ENCODE data around the gene NCMAP.
"Not testable (repeated sequence)": the region's sequence is repeated elsewhere in the genome, so short reads cannot be mapped to it uniquely, and the experiment has no call there.

The NCMAP gene

DNA sequence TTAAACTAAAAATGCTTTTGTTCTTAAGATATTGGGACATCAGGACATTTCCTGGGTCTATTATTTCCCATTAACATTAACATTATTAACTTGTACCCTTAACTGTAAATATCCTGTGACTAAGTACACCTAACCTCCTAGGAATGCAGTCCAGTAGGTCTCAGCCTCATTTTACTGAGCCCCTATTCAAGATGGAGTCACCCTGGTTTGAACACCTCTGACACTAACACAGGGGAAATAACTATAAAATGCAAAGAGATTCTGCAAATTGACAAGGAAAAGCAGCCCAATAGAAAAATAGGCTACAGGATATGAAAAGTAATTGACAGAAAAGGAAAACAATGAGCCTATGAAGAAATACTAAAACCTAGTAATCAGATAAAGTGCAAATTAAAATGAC is 11.6 kb upstream of the NCMAP start:
- no peak overlapping the region for H2AFZ ChIP-seq (ENCODE audit: low read length)
- no peak overlapping the region for H3K27ac ChIP-seq (ENCODE audit: low read depth, low read length, poor library complexity, severe bottlenecking)
- H3K27me3 ChIP-seq (ENCODE audit: insufficient read depth, low read length), result no peaks in the 10 kb centered on the region
- no peak overlapping the region for H3K9ac ChIP-seq (ENCODE audit: low read length)
- no peaks in the 10 kb centered on the region for H3K36me3 ChIP-seq (ENCODE audit: insufficient read depth, low read length)
- no peaks in the 10 kb centered on the region for H3F3A ChIP-seq (ENCODE audit: insufficient read depth, low read length)
- H3K79me2 ChIP-seq (ENCODE audit: insufficient read depth, low read length), result no peaks in the 10 kb centered on the region
- H3K9me2 ChIP-seq (ENCODE audit: low read depth, low read length), result no peaks in the 10 kb centered on the region
- TF ChIP-seq EZH2 (IDR thresholded peaks at IDR 0.05; ENCODE audit: borderline replicate concordance, low read length), result no peak
- H4K20me1 ChIP-seq (ENCODE audit: insufficient read depth, low read length), result no peaks in the 10 kb centered on the region
- no peak overlapping the region for H3K4me2 ChIP-seq (ENCODE audit: low read length)
- no peaks in the 10 kb centered on the region for H3K9me3 ChIP-seq (ENCODE audit: low read length)
- H3K4me3 ChIP-seq (ENCODE audit: low read depth, low read length, poor library complexity, severe bottlenecking), result no peak overlapping the region
- H3K4me1 ChIP-seq (ENCODE audit: insufficient read depth, low read length, severe bottlenecking), result peaks cover 7% of the 10 kb centered on the region

DNA sequence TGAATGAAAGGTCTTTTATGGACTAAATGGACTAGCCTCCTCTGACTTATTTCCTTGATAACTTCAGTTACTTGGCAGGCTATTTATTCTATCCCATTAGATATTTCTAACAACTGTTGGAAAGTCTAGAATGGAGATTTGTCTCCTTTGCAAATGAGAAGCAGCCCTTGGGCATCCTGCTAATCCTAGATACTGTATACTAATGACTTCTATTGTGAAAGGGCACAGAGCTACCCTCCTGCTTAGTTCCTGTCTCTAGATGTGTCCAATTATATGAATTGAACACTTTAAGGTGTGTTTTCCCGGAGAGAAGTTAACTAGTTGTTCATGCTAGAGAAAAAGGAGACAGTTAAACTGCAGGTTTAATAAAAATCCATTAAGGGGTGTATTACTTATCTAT is 10.2 kb upstream of the NCMAP start:
- H3K9ac ChIP-seq (ENCODE audit: low read length), result no peak overlapping the region
- H3K9me2 ChIP-seq (ENCODE audit: low read depth, low read length), result no peaks in the 10 kb centered on the region
- no peak overlapping the region for H3K4me3 ChIP-seq (ENCODE audit: low read depth, low read length, poor library complexity, severe bottlenecking)
- H3K4me2 ChIP-seq (ENCODE audit: low read length), result no peak overlapping the region
- H3K27ac ChIP-seq (ENCODE audit: low read depth, low read length, poor library complexity, severe bottlenecking), result no peak overlapping the region
- H3K9me3 ChIP-seq (ENCODE audit: low read length), result no peaks in the 10 kb centered on the region
- no peaks in the 10 kb centered on the region for H3F3A ChIP-seq (ENCODE audit: insufficient read depth, low read length)
- H4K20me1 ChIP-seq (ENCODE audit: insufficient read depth, low read length), result no peaks in the 10 kb centered on the region
- H3K79me2 ChIP-seq (ENCODE audit: insufficient read depth, low read length), result no peaks in the 10 kb centered on the region
- TF ChIP-seq CTCF (IDR thresholded peaks at IDR 0.05; ENCODE audit: low read length) (no peak), EZH2 (IDR thresholded peaks at IDR 0.05; ENCODE audit: borderline replicate concordance, low read length) (no peak)
- H3K36me3 ChIP-seq (ENCODE audit: insufficient read depth, low read length), result no peaks in the 10 kb centered on the region
- H3K4me1 ChIP-seq (ENCODE audit: insufficient read depth, low read length, severe bottlenecking), result no peaks in the 10 kb centered on the region
- H2AFZ ChIP-seq (ENCODE audit: low read length), result no peak overlapping the region
- H3K27me3 ChIP-seq (ENCODE audit: insufficient read depth, low read length), result peaks cover 3% of the 10 kb centered on the region; the same call in 1 of the 2 replicates

DNA sequence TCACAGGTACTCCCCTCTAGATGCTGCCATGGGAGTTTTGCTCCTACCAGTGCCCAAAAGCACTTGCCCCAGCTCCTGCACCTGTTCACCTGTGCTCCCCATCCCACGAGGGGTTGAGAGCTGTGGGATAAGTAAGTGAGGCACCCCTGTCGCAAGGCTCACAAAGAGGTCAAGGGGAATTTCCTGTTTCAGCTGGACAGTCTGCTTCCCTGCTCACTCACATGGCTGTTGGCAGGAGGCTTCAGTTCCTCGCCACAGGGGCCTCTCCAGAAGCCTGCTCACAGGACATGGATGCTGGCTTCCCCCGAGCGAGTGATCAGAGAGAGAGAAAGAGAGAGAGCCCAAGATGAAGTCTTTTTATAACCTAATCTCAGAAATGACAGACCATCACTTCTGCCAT is 8.7 kb upstream of the NCMAP start:
- Histone ChIP-seq H4K20me1 (ENCODE audit: insufficient read depth, low read length) (no peaks in the 10 kb centered on the region), H3K36me3 (ENCODE audit: insufficient read depth, low read length) (no peaks in the 10 kb centered on the region), H3K79me2 (ENCODE audit: insufficient read depth, low read length) (no peaks in the 10 kb centered on the region), H3K4me1 (ENCODE audit: insufficient read depth, low read length, severe bottlenecking) (no peaks in the 10 kb centered on the region), H3F3A (ENCODE audit: insufficient read depth, low read length) (no peaks in the 10 kb centered on the region), H3K9me2 (ENCODE audit: low read depth, low read length) (no peaks in the 10 kb centered on the region), H3K27ac (ENCODE audit: low read depth, low read length, poor library complexity, severe bottlenecking) (no peak overlapping the region), H2AFZ (ENCODE audit: low read length) (no peak overlapping the region), H3K4me2 (ENCODE audit: low read length) (no peak overlapping the region), H3K4me3 (ENCODE audit: low read depth, low read length, poor library complexity, severe bottlenecking) (no peak overlapping the region), H3K9me3 (ENCODE audit: low read length) (no peaks in the 10 kb centered on the region), H3K27me3 (ENCODE audit: insufficient read depth, low read length) (peaks cover 3% of the 10 kb centered on the region; the same call in 1 of the 2 replicates), H3K9ac (ENCODE audit: low read length) (no peak overlapping the region)
- TF ChIP-seq EZH2 (IDR thresholded peaks at IDR 0.05; ENCODE audit: borderline replicate concordance, low read length), result no peak
- TF ChIP-seq CTCF (IDR thresholded peaks at IDR 0.05; ENCODE audit: low read length), result no peak

- TF ChIP-seq CTCF (IDR thresholded peaks at IDR 0.05; ENCODE audit: low read length), result no peak
- H2AFZ ChIP-seq (ENCODE audit: low read length), result no peak overlapping the region
- H3K9me2 ChIP-seq (ENCODE audit: low read depth, low read length), result no peaks in the 10 kb centered on the region
- H3F3A ChIP-seq (ENCODE audit: insufficient read depth, low read length), result no peaks in the 10 kb centered on the region
- H3K9ac ChIP-seq (ENCODE audit: low read length), result no peak overlapping the region
- H3K27ac ChIP-seq (ENCODE audit: low read depth, low read length, poor library complexity, severe bottlenecking), result no peak overlapping the region
- no peak overlapping the region for H3K4me3 ChIP-seq (ENCODE audit: low read depth, low read length, poor library complexity, severe bottlenecking)
- H4K20me1 ChIP-seq (ENCODE audit: insufficient read depth, low read length), result no peaks in the 10 kb centered on the region
- H3K27me3 ChIP-seq (ENCODE audit: insufficient read depth, low read length), result peaks cover 3% of the 10 kb centered on the region; the same call in 1 of the 2 replicates
- H3K9me3 ChIP-seq (ENCODE audit: low read length), result no peaks in the 10 kb centered on the region
- H3K36me3 ChIP-seq (ENCODE audit: insufficient read depth, low read length), result no peaks in the 10 kb centered on the region
- no peaks in the 10 kb centered on the region for H3K79me2 ChIP-seq (ENCODE audit: insufficient read depth, low read length)
- no peak overlapping the region for H3K4me2 ChIP-seq (ENCODE audit: low read length)
- no peaks in the 10 kb centered on the region for H3K4me1 ChIP-seq (ENCODE audit: insufficient read depth, low read length, severe bottlenecking)
Measured at GRCh38 chr1:24548070-24548469, 7.8 kb upstream of the NCMAP start.

GRCh38 chr1:24549210-24549609 is 6.7 kb upstream of the NCMAP start:
- not testable (repeated sequence) for H3K9ac ChIP-seq (ENCODE audit: low read length); H3K79me2 ChIP-seq (ENCODE audit: insufficient read depth, low read length); H3K9me2 ChIP-seq (ENCODE audit: low read depth, low read length); H3K9me3 ChIP-seq (ENCODE audit: low read length); H4K20me1 ChIP-seq (ENCODE audit: insufficient read depth, low read length); H3K4me3 ChIP-seq (ENCODE audit: low read depth, low read length, poor library complexity, severe bottlenecking); H3K27me3 ChIP-seq (ENCODE audit: insufficient read depth, low read length); H3K4me2 ChIP-seq (ENCODE audit: low read length); H2AFZ ChIP-seq (ENCODE audit: low read length); H3F3A ChIP-seq (ENCODE audit: insufficient read depth, low read length); H3K36me3 ChIP-seq (ENCODE audit: insufficient read depth, low read length); H3K4me1 ChIP-seq (ENCODE audit: insufficient read depth, low read length, severe bottlenecking); H3K27ac ChIP-seq (ENCODE audit: low read depth, low read length, poor library complexity, severe bottlenecking)
